K562 (cell line): ENCODE results near the gene VPS26A. TPM values are rescaled to one million over a fixed set of nuclear protein-coding genes. Genes with fewer than 3 reads are reported as not detected.

Experiments used
- AFF4 ChIP-seq: sonication (generic); formaldehyde crosslinking; IDR thresholded peaks from 2 replicates; pipeline ENCODE4 v1.8.0; 2023; ENCODE audit warnings: mild to moderate bottlenecking, missing genetic modification reagents
- ATF4 ChIP-seq: fragments of 450-650 bp; formaldehyde crosslinking; IDR thresholded peaks from 2 replicates; pipeline ENCODE4 v1.4.0; 2022; ENCODE audit warnings: mild to moderate bottlenecking, moderate library complexity
- C11orf30 ChIP-seq: fragments of 450-650 bp; IDR thresholded peaks from 2 replicates; pipeline ENCODE4 v1.6.1; 2016; ENCODE audit warnings: low read depth, mild to moderate bottlenecking
- GABPA ChIP-seq: fragments of 200-800 bp; sonication (Bioruptor generic); conservative IDR thresholded peaks from 2 replicates; pipeline ENCODE4 v1.6.1; 2016; ENCODE audit warnings: low read depth, missing genetic modification characterization, missing compliant biosample characterization
- GATAD2A ChIP-seq: fragments of 450-650 bp; IDR thresholded peaks from 2 replicates; pipeline ENCODE4 v1.6.1; 2017
- HOXB6 ChIP-seq: fragments of 250-450 bp; sonication (Bioruptor Pico); IDR thresholded peaks from 2 replicates; pipeline ENCODE4 v1.5.1; 2022; ENCODE audit warnings: mild to moderate bottlenecking, borderline replicate concordance
- LCOR ChIP-seq: sonication (generic); formaldehyde crosslinking; IDR thresholded peaks from 2 replicates; pipeline ENCODE4 v1.8.0; 2022; ENCODE audit warnings: mild to moderate bottlenecking, missing genetic modification reagents
- MAFF ChIP-seq: IDR thresholded peaks from 2 replicates; pipeline ENCODE4 v1.6.1; 2012; ENCODE audit warnings: low read length, improper control_type of control experiment
- PRPF4 ChIP-seq: fragments of 200-400 bp; formaldehyde crosslinking; IDR thresholded peaks from one replicate; pipeline ENCODE4 v1.6.1; 2017; ENCODE audit warnings: low read length, low read depth, mild to moderate bottlenecking; ENCODE audit not compliant: insufficient read depth, poor library complexity, severe bottlenecking
- RBM34 ChIP-seq: fragments of 200-400 bp; formaldehyde crosslinking; IDR thresholded peaks from 2 replicates; pipeline ENCODE4 v1.6.1; 2018; ENCODE audit warnings: low read length, borderline replicate concordance; ENCODE audit not compliant: insufficient read depth
- TBL1XR1 ChIP-seq, 2 experiments: IDR thresholded peaks; 2 replicates each; pipeline ENCODE4 v1.6.1; 2012; ENCODE audit warnings: improper control_type of control experiment in 2 of 2, low read length in 2 of 2, mild to moderate bottlenecking in 1 of 2
- ZBTB12 ChIP-seq: fragments of 250-450 bp; sonication (Bioruptor Pico); IDR thresholded peaks from 2 replicates; pipeline ENCODE4 v1.4.0; 2020
- ZNF134 ChIP-seq: fragments of 250-450 bp; sonication (Bioruptor Pico); conservative IDR thresholded peaks from 2 replicates; pipeline ENCODE4 v1.4.0; 2020
- ZNF239 ChIP-seq: fragments of 250-450 bp; sonication (Bioruptor Pico); IDR thresholded peaks from 2 replicates; pipeline ENCODE4 v1.4.0; 2020; ENCODE audit warnings: mild to moderate bottlenecking
- ZNF41 ChIP-seq: fragments of 250-450 bp; sonication (Bioruptor Pico); conservative IDR thresholded peaks from 2 replicates; pipeline ENCODE4 v1.4.0; 2020; ENCODE audit warnings: mild to moderate bottlenecking
- ZNF668 ChIP-seq: fragments of 250-450 bp; sonication (Bioruptor Pico); IDR thresholded peaks from 2 replicates; pipeline ENCODE4 v1.8.0; 2022; ENCODE audit warnings: mild to moderate bottlenecking, inconsistent platforms
- ZNF717 ChIP-seq: fragments of 250-450 bp; sonication (Bioruptor Pico); IDR thresholded peaks from 2 replicates; pipeline ENCODE4 v1.5.0; 2021
- ZNF77 ChIP-seq: fragments of 250-450 bp; sonication (Bioruptor Pico); IDR thresholded peaks from 2 replicates; pipeline ENCODE4 v1.5.0; 2020
- polyA plus RNA-seq, 8 experiments: library from polyadenylated mRNA; depleted of rRNA in 4 of 8; stranded (reverse) in 5 of 8; unstranded in 3 of 8; fragments of >200 nt; fragmentation: Nextera tagmentation in 2 of 8; fragmentation: Illumina TruSeq in 1 of 8; extraction: Ambion mirVana in 2 of 8; extraction: Trizol in 1 of 8; gene quantifications; 2 replicates each; pipeline versions ENCODE4 v1.2.1 to v1.2.3, GENCODE V29; 2011 to 2014; ENCODE audit warnings: inconsistent platforms in 1 of 8, missing spikeins in 1 of 8
- total RNA-seq, 7 experiments: library from RNA; depleted of rRNA in 6 of 7; stranded (reverse); fragments of >200 nt in 6 of 7; fragmentation: Illumina TruSeq in 2 of 7; extraction: Trizol in 2 of 7; gene quantifications; 2 replicates each; pipeline versions ENCODE4 v1.2.1 to v1.2.3, GENCODE V29; 2011 to 2021; ENCODE audit warnings: low replicate concordance in 1 of 7
- TF ChIP-seq, protein P1 (sequence below): sonication (generic); IDR thresholded peaks from 2 replicates; pipeline ENCODE4 v1.6.1; 2016
- TF ChIP-seq, protein P2 (sequence below): fragments of 250-450 bp; sonication (Bioruptor Pico); IDR thresholded peaks from 2 replicates; pipeline ENCODE4 v1.8.0; 2021; ENCODE audit warnings: moderate library complexity, mild to moderate bottlenecking, inconsistent platforms

Gene VPS26A
- total and polyA plus RNA-seq, 9 of the 15 experiments (the other 6 are each of a cell fraction or from before 2014, with no cell fraction given): 47.1 to 137 (median 69.3) TPM

DNA sequence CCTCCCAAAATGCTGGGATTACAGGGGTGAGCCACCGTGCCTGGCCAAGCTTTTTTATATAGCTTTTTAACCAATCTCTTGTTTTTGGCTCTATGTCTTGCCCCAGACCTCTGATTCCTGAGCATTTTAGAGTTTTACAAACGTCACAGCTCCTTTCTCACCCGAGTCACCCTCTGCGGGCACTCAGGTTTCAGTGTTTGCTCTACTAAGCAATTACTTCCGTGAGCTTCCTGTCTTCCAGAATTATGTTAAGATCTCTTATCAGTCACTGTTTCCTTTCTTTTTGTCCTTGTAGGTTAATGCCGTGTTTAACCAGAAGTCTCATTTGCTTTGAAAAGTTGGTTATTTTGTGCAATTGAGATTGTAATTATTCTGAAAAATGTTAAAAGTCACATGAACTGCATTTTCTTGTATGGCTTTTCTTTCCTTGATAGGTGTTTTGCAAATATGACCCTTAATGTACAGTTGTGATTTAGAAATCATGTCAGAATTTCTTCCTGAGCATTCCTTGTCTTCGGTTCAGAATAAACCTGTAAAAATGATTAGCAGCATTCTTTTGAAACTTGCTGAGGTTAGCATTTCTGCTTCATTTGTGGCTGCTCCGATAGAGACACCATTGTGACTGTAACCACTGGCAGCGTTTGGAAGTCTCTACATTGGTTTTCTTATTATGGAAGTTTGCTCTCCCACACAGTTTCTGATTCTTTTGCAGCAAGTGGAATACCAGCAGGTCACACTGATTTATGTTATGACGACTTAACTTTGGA is 91.6 kb downstream of the VPS26A start (continued):
- peak; percentile 51 for TF ChIP-seq GABPA
- TF ChIP-seq, protein P1, sequence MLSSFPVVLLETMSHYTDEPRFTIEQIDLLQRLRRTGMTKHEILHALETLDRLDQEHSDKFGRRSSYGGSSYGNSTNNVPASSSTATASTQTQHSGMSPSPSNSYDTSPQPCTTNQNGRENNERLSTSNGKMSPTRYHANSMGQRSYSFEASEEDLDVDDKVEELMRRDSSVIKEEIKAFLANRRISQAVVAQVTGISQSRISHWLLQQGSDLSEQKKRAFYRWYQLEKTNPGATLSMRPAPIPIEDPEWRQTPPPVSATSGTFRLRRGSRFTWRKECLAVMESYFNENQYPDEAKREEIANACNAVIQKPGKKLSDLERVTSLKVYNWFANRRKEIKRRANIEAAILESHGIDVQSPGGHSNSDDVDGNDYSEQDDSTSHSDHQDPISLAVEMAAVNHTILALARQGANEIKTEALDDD: no peak
- TF ChIP-seq GATAD2A: no peak
- no peak for TF ChIP-seq ZNF717
- TF ChIP-seq ZNF134 (CRISPR knock-in tag): no peak
- 0 out of 2 replicates have a peak, but pooled peaks have one; percentile 45 for TF ChIP-seq AFF4 (CRISPR knock-in tag)
- TF ChIP-seq RBM34: no peak
- TF ChIP-seq LCOR (CRISPR knock-in tag): no peak
- TF ChIP-seq ZNF239 (CRISPR knock-in tag): peak; percentile 14; the same call in 1 of the 2 replicates
- TF ChIP-seq C11orf30: peak; percentile 95
- TF ChIP-seq ATF4: no peak
- no peak for TF ChIP-seq PRPF4
- TF ChIP-seq ZNF41 (CRISPR knock-in tag): no peak
- no peak for TF ChIP-seq ZBTB12
- TF ChIP-seq ZNF668 (CRISPR knock-in tag): no peak
- TF ChIP-seq TBL1XR1 (IDR thresholded peaks at IDR 0.05; ENCODE audit: low read length in 2 of 2): no peak
- TF ChIP-seq, protein P2, sequence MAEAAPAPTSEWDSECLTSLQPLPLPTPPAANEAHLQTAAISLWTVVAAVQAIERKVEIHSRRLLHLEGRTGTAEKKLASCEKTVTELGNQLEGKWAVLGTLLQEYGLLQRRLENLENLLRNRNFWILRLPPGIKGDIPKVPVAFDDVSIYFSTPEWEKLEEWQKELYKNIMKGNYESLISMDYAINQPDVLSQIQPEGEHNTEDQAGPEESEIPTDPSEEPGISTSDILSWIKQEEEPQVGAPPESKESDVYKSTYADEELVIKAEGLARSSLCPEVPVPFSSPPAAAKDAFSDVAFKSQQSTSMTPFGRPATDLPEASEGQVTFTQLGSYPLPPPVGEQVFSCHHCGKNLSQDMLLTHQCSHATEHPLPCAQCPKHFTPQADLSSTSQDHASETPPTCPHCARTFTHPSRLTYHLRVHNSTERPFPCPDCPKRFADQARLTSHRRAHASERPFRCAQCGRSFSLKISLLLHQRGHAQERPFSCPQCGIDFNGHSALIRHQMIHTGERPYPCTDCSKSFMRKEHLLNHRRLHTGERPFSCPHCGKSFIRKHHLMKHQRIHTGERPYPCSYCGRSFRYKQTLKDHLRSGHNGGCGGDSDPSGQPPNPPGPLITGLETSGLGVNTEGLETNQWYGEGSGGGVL (CRISPR knock-in tag): no peak
- TF ChIP-seq MAFF: peak; percentile 96
- no peak for TF ChIP-seq HOXB6
- no peak for TF ChIP-seq ZNF77 (CRISPR knock-in tag)
